ENCODE results near the gene ENO2. TPM values are rescaled to one million over a fixed set of nuclear protein-coding genes. Genes with fewer than 3 reads are reported as not detected.

Gene ENO2
- total RNA-seq, 5 donors from 2014 or later (not counting 1 experiment from before 2014, with no cell fraction given) = 87.2 to 176 (median 148) TPM

DNA sequence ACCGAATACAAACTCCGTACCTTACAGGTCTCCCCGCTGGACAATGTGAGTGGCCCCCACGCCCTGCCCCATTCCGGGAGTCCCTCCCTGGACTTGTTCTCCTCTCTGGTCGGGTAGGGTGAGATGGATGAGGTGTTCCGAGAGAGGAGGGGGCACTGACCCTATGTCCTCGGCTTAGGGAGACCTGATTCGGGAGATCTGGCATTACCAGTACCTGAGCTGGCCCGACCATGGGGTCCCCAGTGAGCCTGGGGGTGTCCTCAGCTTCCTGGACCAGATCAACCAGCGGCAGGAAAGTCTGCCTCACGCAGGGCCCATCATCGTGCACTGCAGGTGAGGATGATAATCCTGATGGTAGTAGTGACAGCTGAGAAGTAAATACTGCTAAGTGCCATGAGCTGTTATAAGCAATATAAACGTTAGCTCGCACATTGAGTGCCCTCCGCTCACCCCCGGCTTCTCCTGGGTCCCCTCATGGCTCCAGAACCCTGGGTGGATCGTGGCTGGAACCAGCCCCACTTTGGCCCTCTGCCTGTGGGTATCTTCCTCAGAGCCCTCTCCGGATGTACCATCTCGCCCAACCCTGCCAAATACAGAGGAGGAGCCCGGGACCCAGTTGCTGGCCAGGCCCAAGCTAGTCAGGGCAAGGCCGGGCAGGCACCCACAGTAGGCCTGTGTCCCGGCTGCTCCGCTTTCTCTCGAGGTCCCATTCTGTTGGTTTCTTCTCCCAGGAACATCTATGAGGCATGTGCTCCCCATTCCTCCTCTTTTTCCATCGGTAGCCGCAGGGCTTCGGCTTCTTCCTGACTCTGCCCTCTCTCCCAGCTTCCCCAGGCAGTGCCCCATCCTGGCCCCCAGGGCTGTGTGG, 43.6 kb downstream of the ENO2 start:
- H3K4me1 Mint-ChIP-seq = peaks cover 89 to 98% (median 91%) of the 10 kb centered on the region in 3 donors
- H3K4me3 ChIP-seq (ENCODE audit: control insufficient read depth in 1 of 2, extremely low read depth in 1 of 2, low read length in 1 of 2) = peak overlapping the region; percentile 39 to 58
- ATAC-seq (replicated peaks in 1 of 4) = no peak
- H3K36me3 Mint-ChIP-seq = peaks cover 39% of the 10 kb centered on the region
- H3K4me3 Mint-ChIP-seq = peak overlapping the region; percentile 86 to 89 (median 88)
- POLR2A ChIA-PET = interaction anchor here (0.6 to 1.7 kb wide), 5 partner anchors 10 to 14 kb away, joined by 3 to 15 read pairs (median 5); partner anchors contain the start of genes C12orf57 (in 2 of the 2) and RNU7-1 (in 2 of the 2)
- no peaks in the 10 kb centered on the region for H3K27me3 ChIP-seq (replicated peaks in 1 of 2; ENCODE audit: control insufficient read depth in 2 of 2, extremely low read depth in 1 of 2, insufficient read depth in 2 of 2, low read length in 1 of 2)
- peaks cover 73 to 100% of the 10 kb centered on the region in 2 experiments for H3K4me1 ChIP-seq (ENCODE audit: control insufficient read depth in 1 of 2, extremely low read depth in 1 of 2, insufficient read depth in 2 of 2, low read length in 2 of 2)
- peaks cover 9 to 62% of the 10 kb centered on the region in 2 donors for H3K36me3 ChIP-seq (ENCODE audit: control insufficient read depth in 2 of 2, extremely low read depth in 1 of 2, insufficient read depth in 1 of 2, low read length in 1 of 2)
- 61% methylated on average over 17 of the region's 28 CpGs for WGBS (ENCODE audit: insufficient coverage)
- CTCF ChIA-PET = interaction anchor here (0.6 to 6.8 kb wide), 8 partner anchors 8 to 91 kb away, joined by 4 to 126 read pairs (median 5); partner anchors contain the start of genes C12orf57 (in 1 of the 2), LPCAT3 (in 1 of the 2) and RNU7-1 (in 1 of the 2)
- no peaks in the 10 kb centered on the region for H3K9me3 ChIP-seq
- no peaks in the 10 kb centered on the region for H3K27me3 Mint-ChIP-seq
- peak overlapping the region; percentile 99 to 100 for H3K27ac Mint-ChIP-seq
- peak in 1 of 35 experiments; percentile 28 for DNase-seq
- H3K9me3 Mint-ChIP-seq = no peaks in the 10 kb centered on the region
- peak overlapping the region; percentile 97 for H3K27ac ChIP-seq (ENCODE audit: low read length)

DNA sequence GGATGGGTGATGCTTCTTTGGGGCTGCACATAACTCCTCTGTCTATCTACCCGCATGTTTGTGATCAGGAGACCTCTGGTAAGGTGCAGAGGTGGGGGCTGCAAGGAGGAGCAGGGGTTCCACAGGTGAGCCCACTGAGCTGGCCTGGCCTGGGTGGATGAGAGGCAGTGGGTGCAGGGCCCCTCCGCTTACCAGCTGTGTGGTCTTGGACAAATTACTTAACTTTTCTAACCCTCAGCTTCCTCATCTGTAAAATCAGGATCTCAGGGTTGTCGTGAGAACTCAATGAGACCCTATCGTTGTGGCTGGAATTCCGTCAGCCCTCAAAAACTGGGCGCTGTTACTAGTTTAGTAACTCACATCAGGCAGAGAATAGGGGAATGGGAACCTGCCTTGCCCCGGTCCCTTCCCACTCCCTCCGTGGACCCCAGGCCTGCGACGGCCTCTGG, 44.3 kb downstream of the ENO2 start:
- H3K4me1 ChIP-seq (ENCODE audit: control insufficient read depth in 1 of 2, extremely low read depth in 1 of 2, insufficient read depth in 2 of 2, low read length in 2 of 2) = peaks cover 73 to 98% of the 10 kb centered on the region in 2 experiments
- H3K27ac Mint-ChIP-seq = peak overlapping the region; percentile 99 to 100
- H3K9me3 ChIP-seq = no peaks in the 10 kb centered on the region
- H3K9me3 Mint-ChIP-seq = no peaks in the 10 kb centered on the region
- H3K4me3 ChIP-seq (ENCODE audit: control insufficient read depth in 1 of 2, extremely low read depth in 1 of 2, low read length in 1 of 2) = peak overlapping the region; percentile 39 to 58
- peak overlapping the region; percentile 86 to 89 (median 88) for H3K4me3 Mint-ChIP-seq
- H3K27me3 Mint-ChIP-seq = no peaks in the 10 kb centered on the region
- peaks cover 37% of the 10 kb centered on the region for H3K36me3 Mint-ChIP-seq
- H3K36me3 ChIP-seq (ENCODE audit: control insufficient read depth in 2 of 2, extremely low read depth in 1 of 2, insufficient read depth in 1 of 2, low read length in 1 of 2) = peaks cover 9 to 62% of the 10 kb centered on the region in 2 donors
- DNase-seq = peak in 1 of 35 experiments; percentile 31
- ATAC-seq (replicated peaks in 1 of 4) = peak in 1 of 4 experiments; percentile 5
- ChIA-PET CTCF (interaction anchor here (0.5 to 6.8 kb wide), 11 partner anchors 9 to 1705 kb away, joined by 3 to 126 read pairs (median 5); partner anchors contain the start of genes C12orf57 (in 1 of the 2), LPCAT3 (in 1 of the 2) and RNU7-1 (in 1 of the 2)), POLR2A (interaction anchor here (0.9 to 1.7 kb wide), 3 partner anchors 15 to 205 kb away, joined by 3 to 15 read pairs (median 3); partner anchors contain the start of genes C12orf57 (in 2 of the 2) and RNU7-1 (in 2 of the 2))
- WGBS (ENCODE audit: insufficient coverage) = 0% methylated on average over 5 of the region's 10 CpGs
- H3K27ac ChIP-seq (ENCODE audit: low read length) = peak overlapping the region; percentile 97
- H3K4me1 Mint-ChIP-seq = peaks cover 83 to 93% (median 87%) of the 10 kb centered on the region in 3 donors
- H3K27me3 ChIP-seq (replicated peaks in 1 of 2; ENCODE audit: control insufficient read depth in 2 of 2, extremely low read depth in 1 of 2, insufficient read depth in 2 of 2, low read length in 1 of 2) = no peaks in the 10 kb centered on the region

DNA sequence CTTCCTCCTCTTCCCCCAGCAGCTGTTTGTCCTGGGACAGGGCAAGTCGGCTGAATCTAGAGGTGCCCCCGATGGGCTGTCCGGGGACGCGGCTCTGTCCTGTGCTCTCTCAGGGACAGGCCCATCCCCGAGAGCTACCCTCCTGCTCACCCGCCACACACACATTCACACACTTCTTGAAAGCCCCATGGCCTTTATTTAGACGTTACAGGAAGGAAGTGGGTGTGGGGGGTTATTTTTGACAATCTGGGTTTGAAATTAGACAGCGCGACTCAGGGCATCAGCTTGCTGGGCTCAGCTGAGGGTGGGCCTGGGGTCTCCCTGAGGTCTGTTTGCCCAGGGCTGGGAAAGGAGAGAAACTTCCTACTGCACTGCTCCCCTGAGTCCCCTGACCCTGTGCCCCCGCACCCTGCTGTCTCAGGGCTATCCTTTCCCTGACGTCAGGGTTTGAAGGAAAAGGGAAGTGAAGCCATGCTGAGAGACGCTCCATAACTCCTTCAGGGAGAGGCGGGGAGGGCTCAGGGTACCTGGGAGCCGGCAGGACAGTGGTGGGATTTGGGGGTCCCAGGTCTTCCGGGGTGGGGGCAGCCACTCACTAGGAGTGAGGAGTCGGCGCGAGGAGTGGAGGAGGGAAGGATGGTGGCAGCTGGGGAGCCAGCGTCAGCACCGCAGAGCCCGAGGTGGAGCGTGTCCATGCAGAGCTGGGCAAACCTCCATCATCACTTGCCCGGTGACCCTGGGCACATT, 44.9 kb downstream of the ENO2 start:
- peak overlapping the region; percentile 99 to 100 for H3K27ac Mint-ChIP-seq
- peaks cover 37% of the 10 kb centered on the region for H3K36me3 Mint-ChIP-seq
- 18% methylated on average over 10 of the region's 24 CpGs for WGBS (ENCODE audit: insufficient coverage)
- H3K4me3 Mint-ChIP-seq = peak overlapping the region; percentile 86 to 89 (median 88)
- DNase-seq (peak; percentile 46 to 89 (median 71)), ATAC-seq (replicated peaks in 1 of 4) (peak; percentile 53 to 63 (median 58))
- no peaks in the 10 kb centered on the region for H3K9me3 ChIP-seq
- ChIA-PET CTCF (interaction anchor here (0.5 to 6.8 kb wide), 8 partner anchors 10 to 1704 kb away, joined by 3 to 126 read pairs (median 5); partner anchors contain the start of genes C12orf57 (in 1 of the 2), LPCAT3 (in 1 of the 2) and RNU7-1 (in 1 of the 2)), POLR2A (interaction anchor here (0.9 to 1.7 kb wide), 3 partner anchors 15 to 204 kb away, joined by 3 to 15 read pairs (median 3); partner anchors contain the start of genes C12orf57 (in 2 of the 2) and RNU7-1 (in 2 of the 2))
- no peaks in the 10 kb centered on the region for H3K27me3 Mint-ChIP-seq
- peak overlapping the region; percentile 97 for H3K27ac ChIP-seq (ENCODE audit: low read length)
- H3K4me3 ChIP-seq (ENCODE audit: control insufficient read depth in 1 of 2, extremely low read depth in 1 of 2, low read length in 1 of 2) = peak overlapping the region; percentile 39 to 58
- H3K27me3 ChIP-seq (replicated peaks in 1 of 2; ENCODE audit: control insufficient read depth in 2 of 2, extremely low read depth in 1 of 2, insufficient read depth in 2 of 2, low read length in 1 of 2) = no peaks in the 10 kb centered on the region
- H3K36me3 ChIP-seq (ENCODE audit: control insufficient read depth in 2 of 2, extremely low read depth in 1 of 2, insufficient read depth in 1 of 2, low read length in 1 of 2) = peaks cover 9 to 62% of the 10 kb centered on the region in 2 donors
- no peaks in the 10 kb centered on the region for H3K9me3 Mint-ChIP-seq
- peaks cover 70 to 98% of the 10 kb centered on the region in 2 experiments for H3K4me1 ChIP-seq (ENCODE audit: control insufficient read depth in 1 of 2, extremely low read depth in 1 of 2, insufficient read depth in 2 of 2, low read length in 2 of 2)
- H3K4me1 Mint-ChIP-seq = peaks cover 78 to 92% (median 87%) of the 10 kb centered on the region in 3 donors

DNA sequence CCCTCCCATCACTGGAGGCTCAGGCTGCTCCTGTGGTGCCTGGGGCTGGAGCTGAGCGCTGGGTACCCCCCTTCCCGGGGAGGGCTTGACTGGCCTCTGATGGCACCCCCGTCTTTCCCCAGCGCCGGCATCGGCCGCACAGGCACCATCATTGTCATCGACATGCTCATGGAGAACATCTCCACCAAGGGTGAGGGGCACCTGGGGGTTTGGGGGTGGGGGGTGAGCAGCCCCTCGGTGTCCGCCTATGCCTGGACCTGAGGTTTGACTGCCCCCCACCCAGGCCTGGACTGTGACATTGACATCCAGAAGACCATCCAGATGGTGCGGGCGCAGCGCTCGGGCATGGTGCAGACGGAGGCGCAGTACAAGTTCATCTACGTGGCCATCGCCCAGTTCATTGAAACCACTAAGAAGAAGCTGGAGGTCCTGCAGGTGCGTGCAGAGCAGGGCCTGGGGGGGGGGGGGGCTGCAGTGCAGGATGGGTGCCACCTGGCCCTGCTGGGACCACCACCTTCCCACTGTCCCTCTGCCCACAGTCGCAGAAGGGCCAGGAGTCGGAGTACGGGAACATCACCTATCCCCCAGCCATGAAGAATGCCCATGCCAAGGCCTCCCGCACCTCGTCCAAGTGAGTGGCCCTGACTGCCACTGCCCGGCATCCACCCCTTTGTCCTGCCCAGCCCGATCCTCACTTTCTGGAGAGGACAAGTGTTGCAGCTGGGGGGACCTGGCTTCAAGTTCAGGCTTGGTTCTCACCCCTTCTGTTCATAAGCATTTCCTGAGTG, 45.6 kb downstream of the ENO2 start:
- peak overlapping the region; percentile 97 for H3K27ac ChIP-seq (ENCODE audit: low read length)
- H3K27me3 ChIP-seq (replicated peaks in 1 of 2; ENCODE audit: control insufficient read depth in 2 of 2, extremely low read depth in 1 of 2, insufficient read depth in 2 of 2, low read length in 1 of 2) = no peaks in the 10 kb centered on the region
- no peaks in the 10 kb centered on the region for H3K27me3 Mint-ChIP-seq
- H3K4me1 ChIP-seq (ENCODE audit: control insufficient read depth in 1 of 2, extremely low read depth in 1 of 2, insufficient read depth in 2 of 2, low read length in 2 of 2) = peaks cover 62 to 98% of the 10 kb centered on the region in 2 experiments
- H3K9me3 ChIP-seq = no peaks in the 10 kb centered on the region
- 78% methylated on average over 17 of the region's 26 CpGs for WGBS (ENCODE audit: insufficient coverage)
- H3K4me3 ChIP-seq (ENCODE audit: control insufficient read depth in 1 of 2, extremely low read depth in 1 of 2, low read length in 1 of 2) = peak overlapping the region; percentile 38 to 39
- H3K27ac Mint-ChIP-seq = peak overlapping the region; percentile 99 to 100
- ChIA-PET POLR2A (interaction anchor here in 1 of 2 donors (1.7 to 2.1 kb wide), 2 partner anchors 15 to 16 kb away, joined by 15 to 22 read pairs; partner anchors contain the start of genes C12orf57 and RNU7-1), CTCF (interaction anchor here (1.4 to 6.8 kb wide), 8 partner anchors 9 to 108 kb away, joined by 3 to 126 read pairs (median 7); partner anchors contain the start of genes C12orf57 (in 2 of the 2), PTPN6 (in 2 of the 2), RNU7-1 (in 2 of the 2) and CDCA3 (in 1 of the 2))
- H3K36me3 ChIP-seq (ENCODE audit: control insufficient read depth in 2 of 2, extremely low read depth in 1 of 2, insufficient read depth in 1 of 2, low read length in 1 of 2) = peaks cover 6 to 54% of the 10 kb centered on the region in 2 donors
- ATAC-seq (replicated peaks in 1 of 4) = no peak
- H3K4me3 Mint-ChIP-seq = peak overlapping the region; percentile 68 to 89 (median 88)
- no peaks in the 10 kb centered on the region for H3K9me3 Mint-ChIP-seq
- peaks cover 77 to 92% (median 87%) of the 10 kb centered on the region in 3 donors for H3K4me1 Mint-ChIP-seq
- no peak for DNase-seq
- peaks cover 32% of the 10 kb centered on the region for H3K36me3 Mint-ChIP-seq

All from T-cell (primary cell).